ENCODE results near the gene NHERF1. TPM values are rescaled to one million over a fixed set of nuclear protein-coding genes. Genes with fewer than 3 reads are reported as not detected.
A peak's percentile ranks its signal among the peaks of the same experiment; 100 is the strongest.

NHERF1 gene
- total RNA-seq, 1 donor from 2014 or later, result 13.9 TPM

- DNase-seq (ENCODE audit: low spot score), result no peak
Observed at GRCh38 chr17:74767111-74767516, 18.7 kb downstream of the NHERF1 start.

DNA sequence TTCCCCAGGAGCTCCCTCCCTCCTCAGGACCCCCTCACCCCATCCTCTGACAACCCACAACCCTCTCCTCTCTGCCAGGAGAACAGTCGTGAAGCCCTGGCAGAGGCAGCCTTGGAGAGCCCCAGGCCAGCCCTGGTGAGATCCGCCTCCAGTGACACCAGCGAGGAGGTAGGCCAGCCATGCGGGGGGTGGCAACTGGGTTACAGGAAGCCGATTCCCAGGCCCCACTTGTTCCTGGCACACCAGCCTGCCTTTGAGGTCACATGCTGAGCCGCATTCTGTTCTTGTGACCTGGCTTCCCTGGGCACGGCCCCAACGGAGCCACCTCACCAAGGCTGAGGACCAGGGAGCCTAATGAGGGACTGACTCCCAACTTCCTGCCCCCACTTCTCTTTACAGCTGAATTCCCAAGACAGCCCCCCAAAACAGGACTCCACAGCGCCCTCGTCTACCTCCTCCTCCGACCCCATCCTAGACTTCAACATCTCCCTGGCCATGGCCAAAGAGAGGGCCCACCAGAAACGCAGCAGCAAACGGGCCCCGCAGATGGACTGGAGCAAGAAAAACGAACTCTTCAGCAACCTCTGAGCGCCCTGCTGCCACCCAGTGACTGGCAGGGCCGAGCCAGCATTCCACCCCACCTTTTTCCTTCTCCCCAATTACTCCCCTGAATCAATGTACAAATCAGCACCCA is 19.8 kb downstream of the NHERF1 start:
- DNase-seq (ENCODE audit: low spot score), result no peak

DNA sequence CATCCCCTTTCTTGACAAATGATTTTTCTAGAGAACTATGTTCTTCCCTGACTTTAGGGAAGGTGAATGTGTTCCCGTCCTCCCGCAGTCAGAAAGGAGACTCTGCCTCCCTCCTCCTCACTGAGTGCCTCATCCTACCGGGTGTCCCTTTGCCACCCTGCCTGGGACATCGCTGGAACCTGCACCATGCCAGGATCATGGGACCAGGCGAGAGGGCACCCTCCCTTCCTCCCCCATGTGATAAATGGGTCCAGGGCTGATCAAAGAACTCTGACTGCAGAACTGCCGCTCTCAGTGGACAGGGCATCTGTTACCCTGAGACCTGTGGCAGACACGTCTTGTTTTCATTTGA is 20.3 kb downstream of the NHERF1 start:
- DNase-seq (ENCODE audit: low spot score), result no peak

- no peak for DNase-seq (ENCODE audit: low spot score)
Observed at GRCh38 chr17:74769266-74769855, 20.9 kb downstream of the NHERF1 start.

DNA sequence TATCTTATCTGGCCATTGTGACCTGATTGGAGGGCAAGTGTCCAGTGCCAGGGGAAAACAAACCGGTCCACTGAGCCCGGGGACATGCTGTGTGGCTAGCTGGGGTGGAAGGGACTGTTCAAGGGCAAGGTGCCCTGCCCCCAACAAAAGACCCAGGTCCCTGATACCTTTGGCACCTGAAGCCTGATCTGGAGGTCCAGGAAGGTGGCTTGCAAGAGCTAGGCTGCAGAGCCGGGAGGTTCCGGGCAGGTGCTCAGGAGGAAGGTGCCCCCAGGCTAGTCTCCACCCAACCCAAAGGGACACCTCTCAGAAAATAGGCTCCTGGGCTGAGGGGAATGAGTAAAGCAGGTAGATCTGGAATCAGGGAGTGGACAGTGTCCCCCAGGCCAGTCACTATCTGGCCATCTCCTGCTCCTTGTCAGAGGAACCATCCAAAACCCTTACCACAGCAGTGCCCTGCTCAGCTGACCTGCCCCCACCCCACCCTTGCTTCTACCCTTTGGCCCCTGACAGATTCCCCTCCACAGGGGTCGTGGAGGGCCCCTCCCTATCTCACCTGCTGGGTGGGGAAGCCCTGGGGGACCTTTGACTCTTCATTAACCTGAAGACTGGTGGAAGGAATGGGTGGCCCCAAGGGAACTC is 21.5 kb downstream of the NHERF1 start:
- DNase-seq (ENCODE audit: low spot score), result no peak

DNA sequence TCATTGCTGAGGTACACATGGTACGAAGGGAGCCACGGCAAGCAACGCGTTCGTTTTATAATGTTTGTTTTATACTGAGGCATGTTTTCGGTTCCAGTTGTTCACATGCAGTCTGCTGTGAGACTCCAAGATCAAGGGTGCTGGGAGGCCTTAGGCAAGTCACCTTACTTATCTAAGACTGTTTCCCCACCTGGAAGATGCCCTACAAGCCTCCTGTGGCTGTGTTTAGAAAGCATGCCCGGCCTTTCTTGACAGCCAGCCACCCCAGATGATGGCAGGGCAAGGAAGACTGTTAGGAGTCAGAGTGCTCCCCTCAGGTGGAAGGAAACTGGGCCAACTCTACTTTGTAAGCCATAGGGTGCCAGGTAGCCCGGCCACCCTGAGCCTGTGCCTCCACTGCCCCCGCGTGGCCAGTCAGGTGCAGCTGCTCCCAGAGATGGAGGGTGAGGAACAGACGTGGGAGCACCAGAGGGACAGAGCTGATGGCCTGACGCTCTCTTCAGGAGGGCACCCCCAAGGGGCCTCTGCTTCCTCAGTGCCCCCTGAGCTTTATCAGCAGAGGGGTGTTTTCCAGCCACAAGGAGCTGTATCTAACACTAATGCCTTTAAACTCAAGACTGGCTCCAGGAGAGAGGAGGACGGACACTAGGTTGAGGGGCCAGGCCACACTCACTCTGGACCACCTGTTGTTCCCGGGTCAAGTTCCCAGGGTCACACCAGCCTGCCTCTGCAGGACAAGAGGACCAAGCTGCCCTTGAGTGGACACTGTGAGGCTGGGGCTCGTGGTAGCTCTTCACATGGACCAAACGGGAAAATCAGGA is 22.3 kb downstream of the NHERF1 start:
- no peak for DNase-seq (ENCODE audit: low spot score)

DNA sequence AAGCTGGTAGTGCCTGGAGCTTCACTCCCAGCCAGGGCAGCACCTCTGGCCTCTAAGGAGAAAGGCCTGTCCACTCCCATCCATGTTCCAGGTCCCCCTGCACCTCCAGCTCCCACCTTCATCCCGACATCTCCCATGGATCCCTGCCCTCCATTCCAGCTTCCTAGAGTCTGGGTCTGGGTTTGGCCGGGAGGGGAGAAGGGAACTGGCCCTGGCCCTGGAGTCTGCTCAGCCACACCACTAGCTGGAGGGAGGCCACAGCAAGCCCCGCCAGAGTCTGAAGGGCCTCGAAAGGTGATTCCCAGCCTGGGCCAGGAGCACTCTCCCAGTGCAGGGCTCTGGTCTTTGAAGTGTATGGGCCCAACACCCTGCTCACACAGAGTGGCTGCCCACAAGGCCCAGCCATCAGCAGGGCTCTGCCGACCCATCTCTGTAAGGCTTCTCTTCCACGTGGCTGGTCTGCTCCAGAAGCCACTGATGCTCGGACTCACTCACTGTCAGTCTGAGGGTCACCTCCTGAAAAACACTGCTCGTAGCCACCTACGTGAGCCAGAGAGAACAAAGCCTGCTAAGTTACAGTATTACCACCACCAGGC is 23.0 kb downstream of the NHERF1 start:
- no peak for DNase-seq (ENCODE audit: low spot score)

GRCh38 chr17:74772053-74772452 is 23.6 kb downstream of the NHERF1 start:
- no peak for DNase-seq (ENCODE audit: low spot score)

- DNase-seq (ENCODE audit: low spot score), result no peak
Observed at GRCh38 chr17:74773414-74773813, 25.0 kb downstream of the NHERF1 start.

GRCh38 chr17:74773871-74774286 is 25.5 kb downstream of the NHERF1 start:
- no peak for DNase-seq (ENCODE audit: low spot score)

GRCh38 chr17:74775409-74776043 is 27.1 kb downstream of the NHERF1 start:
- DNase-seq (ENCODE audit: low spot score), result no peak

GRCh38 chr17:74776044-74776962 is 27.9 kb downstream of the NHERF1 start, which contains the start of gene NAT9:
Gene NAT9, minus strand, starts transcription at chr17:74776345. Its CDS starts 647 bp downstream, at chr17:74775698.
- peak; percentile 100 for DNase-seq (ENCODE audit: low spot score)

DNA sequence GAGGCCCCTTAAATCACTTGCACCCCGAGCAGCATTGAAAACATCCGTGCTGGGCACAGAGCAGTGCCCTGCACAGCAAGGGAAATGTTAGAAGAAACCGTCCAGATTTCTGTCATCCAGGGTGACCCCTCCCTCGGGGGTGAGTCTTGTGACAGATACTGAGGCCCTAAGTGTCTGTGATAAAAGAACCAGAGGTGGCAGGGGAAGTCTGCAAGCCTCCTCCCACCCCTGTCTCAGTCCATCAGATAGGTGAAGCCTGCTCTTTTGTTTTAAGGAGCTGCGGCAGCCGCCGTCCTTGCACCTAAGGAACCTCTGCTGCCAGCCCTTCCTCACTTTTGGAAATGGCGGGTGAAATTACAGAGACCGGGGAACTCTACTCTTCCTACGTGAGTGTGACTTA is 28.6 kb downstream of the NHERF1 start:
- DNase-seq (ENCODE audit: low spot score), result no peak

DNA sequence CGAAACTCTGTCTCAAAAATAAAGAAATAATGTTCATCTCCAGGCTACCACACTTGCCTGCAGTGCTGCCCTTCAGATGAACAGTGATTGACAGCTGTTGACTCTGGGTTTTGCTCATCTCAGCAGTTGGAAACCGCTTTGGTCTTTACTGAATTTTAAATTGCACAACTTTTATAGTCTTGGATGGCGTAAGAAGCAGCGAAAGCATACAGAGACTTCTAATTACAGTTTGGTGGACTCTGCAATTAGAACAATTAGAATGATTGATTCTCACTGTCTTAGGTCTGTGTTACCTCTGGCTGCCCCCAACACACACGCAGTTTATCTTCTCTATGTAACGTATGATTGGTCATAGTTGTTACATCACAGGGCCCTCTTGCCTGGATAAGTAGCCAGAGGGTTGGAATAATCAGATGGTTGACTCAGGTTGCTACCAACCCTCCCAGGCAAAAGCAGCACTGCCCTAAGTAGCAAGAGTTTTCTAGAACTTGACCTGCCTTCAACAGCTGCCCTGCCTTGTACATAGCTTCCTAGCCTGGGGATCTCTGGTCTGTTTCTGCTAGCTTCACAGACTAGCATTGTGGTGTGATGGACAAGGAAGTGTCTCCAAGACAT is 29.6 kb downstream of the NHERF1 start:
- no peak for DNase-seq (ENCODE audit: low spot score)

GRCh38 chr17:74778960-74779359 is 30.5 kb downstream of the NHERF1 start:
- DNase-seq (ENCODE audit: low spot score), result no peak

- DNase-seq (ENCODE audit: low spot score), result no peak
Observed at GRCh38 chr17:74779501-74779900, 31.1 kb downstream of the NHERF1 start.

GRCh38 chr17:74779948-74780400 is 31.5 kb downstream of the NHERF1 start:
- no peak for DNase-seq (ENCODE audit: low spot score)

DNA sequence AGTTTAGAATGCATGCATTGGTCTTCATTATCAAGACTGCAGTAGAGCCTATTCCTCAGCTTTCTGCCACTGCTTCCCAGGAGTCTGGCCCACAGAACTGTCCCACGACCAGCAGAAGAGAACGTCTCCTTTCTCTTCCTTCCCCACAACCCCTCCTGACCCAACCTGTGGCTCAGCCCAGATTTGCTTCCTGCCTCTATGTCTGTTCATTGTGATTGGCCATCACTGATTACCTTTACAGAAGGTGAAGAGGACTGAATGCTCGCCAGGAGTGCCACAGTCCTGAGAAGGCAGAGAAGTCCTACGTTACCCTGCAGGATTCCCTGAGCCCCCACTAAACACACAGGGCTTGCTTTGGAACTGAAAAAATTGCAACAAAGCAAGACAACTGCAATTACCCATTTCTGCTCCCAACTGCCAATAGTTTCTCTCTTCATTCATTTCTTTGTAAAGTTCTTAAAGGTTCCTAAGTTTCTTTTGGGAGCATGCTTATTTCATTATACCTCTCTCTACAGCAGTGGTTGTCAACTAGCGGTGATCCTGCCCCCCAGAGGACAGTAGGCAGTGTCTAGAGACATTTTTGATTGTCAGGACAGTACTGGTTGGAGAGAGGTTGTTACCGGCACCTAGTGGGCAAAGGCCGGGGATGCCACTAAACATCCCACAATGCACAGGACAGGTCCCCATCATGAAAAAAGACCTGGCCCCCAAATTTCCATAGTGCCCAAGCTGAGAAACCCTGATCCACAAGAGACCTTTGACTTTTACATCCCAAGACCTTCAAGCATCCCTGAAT is 32.2 kb downstream of the NHERF1 start:
- DNase-seq (ENCODE audit: low spot score), result no peak
